Ureter (tissue), 1 donor: ENCODE data around the gene PARD6A. TPM values are rescaled to one million over a fixed set of nuclear protein-coding genes. Genes with fewer than 3 reads are reported as not detected.
A peak's percentile ranks its signal among the peaks of the same experiment; 100 is the strongest.

Experiments
- DNase-seq: peaks from one replicate; pipeline ENCODE4 v3.0.0-alpha.2; 2020; ENCODE audit warnings: low spot score
- total RNA-seq: library from RNA; stranded (reverse); gene quantifications from one replicate; pipeline ENCODE4 v1.2.4, GENCODE V29; 2023
- donor health status: DM: yes; HTN: yes; CAD: no.

The PARD6A gene, protein sequence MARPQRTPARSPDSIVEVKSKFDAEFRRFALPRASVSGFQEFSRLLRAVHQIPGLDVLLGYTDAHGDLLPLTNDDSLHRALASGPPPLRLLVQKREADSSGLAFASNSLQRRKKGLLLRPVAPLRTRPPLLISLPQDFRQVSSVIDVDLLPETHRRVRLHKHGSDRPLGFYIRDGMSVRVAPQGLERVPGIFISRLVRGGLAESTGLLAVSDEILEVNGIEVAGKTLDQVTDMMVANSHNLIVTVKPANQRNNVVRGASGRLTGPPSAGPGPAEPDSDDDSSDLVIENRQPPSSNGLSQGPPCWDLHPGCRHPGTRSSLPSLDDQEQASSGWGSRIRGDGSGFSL
- 1.6 TPM for total RNA-seq

DNA sequence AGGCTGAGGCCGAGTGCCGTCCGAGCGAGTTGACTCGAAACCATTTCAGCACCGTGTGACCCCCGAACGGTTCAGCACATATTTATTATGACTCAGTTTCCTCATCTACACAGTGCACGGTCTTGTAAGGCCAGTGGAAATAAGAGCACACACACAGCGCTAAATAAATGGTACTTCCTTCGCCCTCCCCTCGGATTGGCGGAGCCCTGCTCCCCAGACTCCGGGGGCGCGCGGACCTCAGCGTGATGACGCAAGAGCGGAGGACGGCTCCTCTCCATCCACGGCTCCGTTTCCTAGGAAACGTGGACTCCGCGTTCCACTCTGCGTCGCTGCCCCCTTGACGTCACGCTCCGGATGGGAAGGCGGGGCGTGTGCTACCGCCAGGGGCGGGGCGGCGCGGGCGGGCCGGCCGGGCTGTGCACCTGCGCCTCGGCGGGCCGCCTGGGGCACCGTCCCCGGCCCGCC lies at the start of gene PARD6A:
Gene PARD6A (plus strand): TSS at position 397 of the 465 bp plus-strand sequence. CDS start 79 bp downstream, outside the sequence.
- DNase-seq: peak; percentile 93

- no peak for DNase-seq
Measured at GRCh38 chr16:67613808-67614207, 47.0 kb upstream of the PARD6A start.

- DNase-seq: no peak
Measured at GRCh38 chr16:67628216-67628615, 32.5 kb upstream of the PARD6A start.

DNA sequence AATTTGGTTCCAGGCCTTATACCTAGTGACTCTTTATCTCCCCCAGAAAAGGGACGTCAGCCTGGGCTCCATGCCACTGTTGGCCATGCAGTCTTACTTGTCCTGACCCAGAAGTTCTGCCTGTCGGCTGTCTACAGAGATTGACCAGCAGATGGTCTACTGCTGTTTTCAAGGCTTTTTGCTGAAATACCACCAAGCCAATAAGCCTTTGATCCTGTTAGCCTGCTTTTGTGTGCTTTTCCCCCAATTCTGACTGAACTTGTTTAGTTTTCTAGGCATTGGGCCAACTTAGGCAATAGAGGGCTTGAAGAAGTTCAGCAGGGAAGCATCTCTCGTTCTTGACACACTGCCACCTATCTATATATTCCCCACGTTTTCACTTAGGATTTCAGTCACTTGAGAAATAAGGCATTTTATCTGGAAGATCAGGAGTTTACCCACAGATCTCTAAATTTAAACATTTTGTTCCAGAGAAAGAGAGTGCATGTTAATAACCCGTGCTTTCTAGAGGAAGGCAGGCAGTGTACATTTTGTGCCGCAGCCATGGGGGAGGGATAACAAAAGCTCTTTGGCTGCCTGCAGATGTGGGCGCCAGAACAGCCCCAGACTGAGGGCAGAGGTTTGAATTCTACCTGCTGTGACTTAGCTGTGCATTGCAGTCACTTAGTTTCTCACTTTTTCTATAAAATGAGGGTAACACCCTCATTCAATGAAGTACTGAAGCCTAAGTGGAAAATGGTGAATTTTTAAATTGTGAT lies 28.2 kb upstream of the PARD6A start:
- no peak for DNase-seq

DNA sequence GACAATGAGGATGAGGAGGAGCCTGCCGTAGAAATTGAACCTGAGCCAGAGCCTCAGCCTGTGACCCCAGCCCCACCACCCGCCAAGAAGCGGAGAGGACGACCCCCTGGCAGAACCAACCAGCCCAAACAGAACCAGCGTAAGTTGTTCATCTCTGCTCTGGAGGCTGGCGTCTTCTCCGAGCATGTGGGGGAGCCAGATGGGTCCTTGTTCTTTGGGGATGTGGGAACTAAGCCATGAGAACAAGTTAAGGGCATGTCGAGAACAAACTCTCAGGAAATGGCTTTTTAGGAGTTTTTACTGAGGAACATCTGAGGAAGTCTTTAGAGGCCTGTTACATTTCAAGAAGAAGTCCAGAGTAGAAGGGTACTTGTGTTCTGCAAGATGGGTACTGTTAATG lies 24.0 kb upstream of the PARD6A start:
- no peak for DNase-seq

DNA sequence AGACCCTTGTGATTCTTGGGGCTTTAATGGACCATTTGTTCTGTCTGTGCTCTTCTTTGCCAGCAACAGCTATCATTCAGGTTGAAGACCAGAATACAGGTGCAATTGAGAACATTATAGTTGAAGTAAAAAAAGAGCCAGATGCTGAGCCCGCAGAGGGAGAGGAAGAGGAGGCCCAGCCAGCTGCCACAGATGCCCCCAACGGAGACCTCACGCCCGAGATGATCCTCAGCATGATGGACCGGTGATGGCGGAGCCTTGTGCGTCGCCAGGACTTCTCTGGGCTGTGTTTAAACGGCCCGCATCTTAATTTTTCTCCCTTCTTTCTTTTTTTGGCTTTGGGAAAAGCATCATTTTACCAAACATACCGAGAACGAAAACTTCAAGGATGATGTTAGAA lies 23.1 kb upstream of the PARD6A start:
- DNase-seq: no peak

DNA sequence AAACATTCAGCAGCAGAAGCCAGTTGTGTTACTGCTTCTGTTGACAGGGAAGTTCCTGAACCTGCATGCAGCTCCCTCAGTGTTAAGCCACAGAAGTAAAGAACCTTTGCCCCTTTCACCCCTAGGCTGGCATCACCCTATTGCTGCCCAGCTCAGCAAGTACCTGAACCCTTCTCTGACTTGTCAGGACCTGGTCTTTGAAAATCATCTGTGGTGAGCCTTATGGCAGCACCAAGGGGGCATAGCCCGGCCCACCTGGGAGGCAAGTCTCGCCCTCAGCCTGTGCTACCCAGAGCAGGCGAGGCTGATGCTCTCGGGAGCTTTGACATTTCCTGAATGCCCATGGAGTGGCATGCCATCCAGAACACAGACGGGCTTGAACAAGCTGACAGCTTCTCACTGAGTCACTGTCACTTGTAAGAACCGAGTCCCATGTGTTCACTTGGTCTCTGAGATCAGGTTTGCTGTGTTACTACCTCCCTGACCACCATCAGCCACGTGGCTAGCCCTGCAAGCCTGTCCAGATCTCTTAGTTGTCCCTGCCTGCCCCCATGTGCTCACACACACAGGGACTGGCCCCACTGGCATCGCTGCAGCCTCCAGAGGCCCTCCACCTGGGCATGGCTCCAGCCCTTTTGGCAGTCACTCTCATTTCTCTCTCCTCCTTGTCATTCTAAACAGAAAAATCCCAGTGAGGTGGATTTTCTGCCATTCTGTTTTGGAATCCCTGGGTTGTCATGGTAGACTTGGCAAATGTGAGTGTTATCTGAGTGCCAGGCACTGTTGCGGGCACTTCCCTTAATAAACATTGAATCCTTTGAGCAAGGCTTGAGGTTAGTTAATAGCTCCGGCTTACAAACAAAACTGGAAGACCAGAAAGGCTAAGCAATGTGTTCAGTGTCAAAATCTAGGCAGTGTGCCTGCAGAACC lies 18.7 kb upstream of the PARD6A start:
- DNase-seq: no peak

GRCh38 chr16:67644038-67644437 lies 16.7 kb upstream of the PARD6A start:
- DNase-seq: no peak

DNA sequence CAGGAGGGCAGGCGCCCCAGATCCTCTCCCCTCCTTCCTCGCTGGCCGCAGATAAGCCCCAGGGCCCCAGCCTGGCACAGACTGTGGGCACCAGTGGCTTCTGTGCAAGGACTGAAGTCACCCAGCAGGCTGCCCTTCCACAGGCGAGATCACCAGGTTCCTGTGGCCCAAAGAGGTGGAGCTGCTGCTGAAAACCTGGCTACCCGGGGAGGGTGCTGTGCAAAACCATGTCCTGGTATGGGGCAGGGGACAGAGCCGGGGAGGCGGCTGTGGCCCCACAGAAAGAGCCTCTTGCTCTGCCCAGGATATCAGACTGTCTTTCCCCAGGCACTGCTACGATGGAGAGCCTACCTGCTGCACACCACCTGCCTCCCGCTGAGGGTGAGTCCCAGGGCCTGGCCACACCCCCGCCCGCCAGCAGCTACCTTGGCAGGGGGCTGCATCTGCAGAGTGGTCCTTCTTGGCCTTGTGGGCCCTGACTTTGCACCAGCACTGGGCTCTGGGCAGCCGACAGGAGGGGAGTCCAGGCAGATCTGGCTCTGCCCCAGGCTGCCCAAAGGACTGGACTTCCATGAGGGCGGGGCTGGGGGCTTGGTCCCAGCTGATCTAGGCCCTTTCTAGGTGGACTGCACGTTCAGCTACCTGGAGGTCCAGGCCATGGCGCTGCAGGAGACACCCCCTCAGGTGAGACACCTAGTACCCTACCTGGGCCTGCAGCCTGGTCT lies 15.2 kb upstream of the PARD6A start:
- no peak for DNase-seq

DNA sequence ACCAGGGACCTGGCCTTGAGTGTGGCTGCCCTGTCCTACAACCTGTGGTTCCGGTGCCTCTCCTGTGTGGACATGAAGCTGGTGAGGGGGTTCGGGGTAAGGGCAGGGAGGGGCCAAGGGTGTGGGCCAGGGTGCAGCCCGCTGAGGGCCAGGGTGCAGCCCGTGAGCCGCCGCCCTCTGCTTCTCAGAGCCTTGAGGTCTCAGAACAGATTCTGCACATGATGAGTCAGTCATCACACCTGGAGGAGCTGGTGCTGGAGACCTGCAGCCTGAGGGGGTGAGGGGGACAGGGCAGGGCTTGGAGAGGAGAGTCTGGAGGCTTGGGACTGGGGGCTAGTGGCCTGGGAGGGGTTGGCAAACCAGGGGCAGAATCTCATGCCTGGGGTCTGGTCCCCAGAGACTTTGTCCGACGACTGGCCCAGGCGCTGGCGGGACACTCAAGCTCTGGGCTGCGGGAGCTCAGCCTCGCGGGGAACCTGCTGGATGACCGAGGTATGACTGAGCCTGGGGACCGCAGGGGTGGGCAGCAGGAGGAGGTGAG lies 13.6 kb upstream of the PARD6A start:
- no peak for DNase-seq

DNA sequence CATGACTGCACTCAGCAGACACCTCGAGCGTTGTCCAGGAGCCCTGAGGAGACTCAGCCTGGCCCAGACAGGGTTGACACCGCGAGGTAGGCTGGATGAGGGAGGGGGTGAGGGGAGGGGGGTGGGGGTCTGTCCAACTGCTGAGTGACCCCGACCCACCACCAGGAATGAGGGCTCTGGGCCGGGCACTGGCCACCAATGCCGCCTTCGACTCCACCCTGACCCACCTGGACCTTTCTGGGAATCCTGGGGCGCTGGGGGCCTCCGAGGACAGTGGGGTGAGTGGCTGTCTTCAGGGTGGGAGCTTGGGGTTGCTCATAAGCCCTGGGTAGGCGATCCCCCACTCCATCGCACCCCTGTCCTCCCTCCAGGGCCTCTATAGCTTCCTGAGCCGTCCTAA lies 13.1 kb upstream of the PARD6A start:
- no peak for DNase-seq

- DNase-seq: no peak
Measured at GRCh38 chr16:67648088-67648763, 12.5 kb upstream of the PARD6A start.

DNA sequence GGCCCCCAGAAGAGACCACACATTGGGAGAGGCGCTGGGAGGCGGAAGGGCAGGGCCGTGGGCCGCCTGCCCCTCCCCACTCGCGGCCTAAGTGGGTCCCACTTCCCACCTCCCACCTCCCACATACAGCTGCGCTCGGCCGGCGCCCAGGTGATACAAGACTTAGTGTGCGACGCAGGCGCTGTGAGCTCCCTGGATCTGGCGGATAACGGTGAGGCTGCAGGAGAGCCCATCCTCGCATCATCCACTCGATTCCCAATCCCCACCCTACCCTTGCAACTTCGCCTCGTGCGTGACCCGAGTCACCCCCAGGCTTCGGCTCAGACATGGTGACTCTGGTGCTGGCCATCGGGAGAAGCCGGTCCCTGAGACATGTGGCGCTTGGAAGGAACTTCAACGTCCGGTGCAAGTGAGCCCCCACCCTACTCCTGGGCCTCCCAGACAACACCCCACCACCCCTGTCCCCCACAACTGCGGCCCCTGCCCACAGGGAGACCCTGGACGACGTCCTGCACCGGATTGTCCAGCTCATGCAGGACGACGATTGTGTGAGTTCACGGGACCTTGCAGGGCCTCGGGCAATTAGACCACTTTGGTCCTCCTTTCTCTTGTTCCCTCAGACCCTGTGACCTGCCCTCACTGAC lies 11.9 kb upstream of the PARD6A start:
- DNase-seq: no peak

DNA sequence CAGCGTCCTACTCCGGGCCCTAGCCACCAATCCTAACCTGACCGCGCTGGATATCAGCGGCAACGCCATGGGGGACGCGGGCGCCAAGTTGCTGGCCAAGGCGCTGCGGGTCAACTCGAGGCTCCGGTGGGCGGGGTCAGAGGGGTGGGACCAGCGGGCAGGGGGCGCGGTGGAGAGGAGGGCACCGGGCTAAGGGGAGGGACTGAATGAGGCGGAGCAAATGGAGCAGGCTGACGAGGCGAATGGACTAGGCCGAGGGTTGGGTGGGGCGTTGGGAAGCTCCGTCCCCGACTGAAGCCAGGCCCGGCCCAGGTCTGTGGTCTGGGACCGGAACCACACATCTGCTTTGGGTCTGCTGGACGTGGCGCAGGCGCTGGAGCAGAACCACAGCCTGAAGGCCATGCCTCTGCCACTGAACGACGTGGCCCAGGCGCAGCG lies 11.2 kb upstream of the PARD6A start:
- no peak for DNase-seq

DNA sequence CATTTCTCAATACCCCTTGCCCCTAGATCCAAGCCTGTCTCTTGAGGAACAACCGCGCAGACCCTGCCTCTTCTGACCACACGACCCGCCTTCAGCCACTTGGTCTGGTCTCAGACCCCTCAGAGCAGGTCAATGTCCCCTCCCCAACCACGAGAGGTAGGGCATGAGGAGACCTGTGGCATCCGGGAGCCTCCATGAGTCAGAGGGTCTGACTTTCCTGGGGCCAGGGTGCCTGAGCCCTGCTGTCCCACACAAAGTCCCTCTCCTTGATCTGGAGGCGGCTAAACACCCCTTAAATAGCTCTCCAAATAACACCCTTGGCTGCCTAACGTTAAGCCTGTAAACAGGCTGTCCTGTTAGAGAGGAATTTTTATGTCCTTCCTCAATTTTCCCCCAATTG lies 10.7 kb upstream of the PARD6A start:
- DNase-seq: no peak

GRCh38 chr16:67651039-67651438 lies 9.7 kb upstream of the PARD6A start:
- DNase-seq: no peak

- DNase-seq: no peak
Measured at GRCh38 chr16:67651847-67652246, 8.9 kb upstream of the PARD6A start.

DNA sequence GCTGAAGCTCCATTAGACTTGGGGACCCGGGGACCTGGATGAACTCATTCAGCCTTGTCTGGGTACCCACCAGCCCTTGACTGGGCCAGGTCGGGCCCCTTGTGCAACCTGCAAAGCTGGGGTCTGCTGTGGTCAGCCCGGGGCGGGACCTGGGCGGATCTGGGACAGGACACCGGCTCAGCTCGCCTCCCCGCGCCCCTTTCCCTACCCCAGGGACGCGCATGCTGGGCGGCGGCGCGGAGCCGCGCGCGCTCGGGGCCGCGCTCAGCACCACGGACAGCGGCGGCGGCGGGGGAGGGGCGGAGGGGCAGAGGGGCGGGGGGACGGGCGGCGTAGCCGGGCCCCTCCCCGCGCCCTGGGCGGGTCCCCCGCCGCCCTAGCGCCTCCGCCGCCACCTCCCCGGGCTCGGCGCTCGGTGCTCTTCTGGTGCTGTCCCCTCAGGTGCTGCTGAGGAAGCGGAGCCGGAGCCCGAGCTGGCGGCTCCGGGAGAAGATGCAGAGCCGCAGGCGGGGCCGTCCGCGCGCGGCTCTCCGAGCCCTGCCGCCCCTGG lies 8.1 kb upstream of the PARD6A start:
- no peak for DNase-seq

DNA sequence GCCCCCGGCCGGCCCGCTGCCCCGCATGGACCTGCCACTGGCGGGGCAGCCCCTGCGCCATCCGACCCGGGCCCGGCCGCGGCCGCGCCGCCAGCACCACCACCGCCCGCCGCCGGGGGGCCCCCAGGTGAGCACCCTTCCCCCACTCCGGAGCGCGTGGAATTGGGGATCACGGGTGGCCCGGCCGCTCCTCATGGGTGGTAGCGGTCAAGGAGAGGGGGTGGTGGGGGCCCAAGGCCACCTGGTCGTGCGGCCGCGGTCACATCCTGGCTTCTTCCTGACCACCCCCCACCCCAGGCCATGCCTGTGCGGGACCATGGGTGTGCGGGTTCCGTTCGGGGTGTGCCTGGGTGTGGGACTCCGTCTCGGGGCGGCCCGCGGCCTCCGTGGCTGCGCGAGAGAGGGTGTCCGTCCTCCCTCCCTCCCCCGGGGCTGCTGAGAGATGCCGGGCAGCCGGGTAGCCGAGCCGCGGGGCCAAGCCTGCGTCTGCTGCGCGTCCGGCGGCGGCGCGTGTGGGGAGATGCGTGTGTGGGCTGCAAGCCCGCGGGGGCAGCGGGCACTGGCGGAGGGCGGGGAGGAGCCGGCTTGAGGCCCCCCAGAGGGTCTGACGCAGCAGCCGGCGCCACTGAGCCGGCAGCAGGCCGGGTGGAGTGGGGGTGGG lies 7.5 kb upstream of the PARD6A start:
- DNase-seq: no peak
